ENCODE data around the gene NSL1.

The NSL1 gene

DNA sequence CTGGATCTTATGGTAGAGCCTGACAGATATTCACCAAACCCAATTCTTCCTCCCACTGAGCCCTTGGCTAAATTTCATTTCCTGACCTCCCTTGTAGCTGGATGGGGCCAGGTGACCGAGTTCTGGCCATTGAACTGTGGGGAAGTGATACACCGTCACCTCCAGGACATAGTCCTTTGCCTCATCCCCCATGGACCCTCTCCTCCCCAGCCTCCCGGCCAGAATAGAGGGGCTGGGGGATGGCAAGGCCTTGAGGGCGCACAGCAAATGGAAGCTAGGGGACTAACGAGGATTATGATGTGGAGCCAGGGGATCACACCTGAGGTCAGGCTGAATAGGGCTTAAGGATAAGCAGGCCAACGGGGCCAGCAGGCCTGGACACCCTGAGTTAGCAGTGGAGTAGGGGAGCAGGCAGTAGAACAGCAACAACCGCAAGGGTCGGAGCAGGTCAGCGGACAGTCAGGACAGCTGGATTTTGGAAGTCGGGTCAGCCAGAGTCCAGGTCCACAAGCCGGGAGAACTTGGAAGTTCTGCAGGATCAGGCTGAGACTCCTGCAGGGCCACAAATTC, 107.0 kb downstream of the NSL1 start:
- no peak overlapping the region for H3K27ac ChIP-seq
- TF ChIP-seq, protein P1, sequence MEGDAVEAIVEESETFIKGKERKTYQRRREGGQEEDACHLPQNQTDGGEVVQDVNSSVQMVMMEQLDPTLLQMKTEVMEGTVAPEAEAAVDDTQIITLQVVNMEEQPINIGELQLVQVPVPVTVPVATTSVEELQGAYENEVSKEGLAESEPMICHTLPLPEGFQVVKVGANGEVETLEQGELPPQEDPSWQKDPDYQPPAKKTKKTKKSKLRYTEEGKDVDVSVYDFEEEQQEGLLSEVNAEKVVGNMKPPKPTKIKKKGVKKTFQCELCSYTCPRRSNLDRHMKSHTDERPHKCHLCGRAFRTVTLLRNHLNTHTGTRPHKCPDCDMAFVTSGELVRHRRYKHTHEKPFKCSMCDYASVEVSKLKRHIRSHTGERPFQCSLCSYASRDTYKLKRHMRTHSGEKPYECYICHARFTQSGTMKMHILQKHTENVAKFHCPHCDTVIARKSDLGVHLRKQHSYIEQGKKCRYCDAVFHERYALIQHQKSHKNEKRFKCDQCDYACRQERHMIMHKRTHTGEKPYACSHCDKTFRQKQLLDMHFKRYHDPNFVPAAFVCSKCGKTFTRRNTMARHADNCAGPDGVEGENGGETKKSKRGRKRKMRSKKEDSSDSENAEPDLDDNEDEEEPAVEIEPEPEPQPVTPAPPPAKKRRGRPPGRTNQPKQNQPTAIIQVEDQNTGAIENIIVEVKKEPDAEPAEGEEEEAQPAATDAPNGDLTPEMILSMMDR (IDR thresholded peaks at IDR 0.05): no peak
- no peak for TF ChIP-seq ZFX (IDR thresholded peaks at IDR 0.05; ENCODE audit: borderline replicate concordance)

DNA sequence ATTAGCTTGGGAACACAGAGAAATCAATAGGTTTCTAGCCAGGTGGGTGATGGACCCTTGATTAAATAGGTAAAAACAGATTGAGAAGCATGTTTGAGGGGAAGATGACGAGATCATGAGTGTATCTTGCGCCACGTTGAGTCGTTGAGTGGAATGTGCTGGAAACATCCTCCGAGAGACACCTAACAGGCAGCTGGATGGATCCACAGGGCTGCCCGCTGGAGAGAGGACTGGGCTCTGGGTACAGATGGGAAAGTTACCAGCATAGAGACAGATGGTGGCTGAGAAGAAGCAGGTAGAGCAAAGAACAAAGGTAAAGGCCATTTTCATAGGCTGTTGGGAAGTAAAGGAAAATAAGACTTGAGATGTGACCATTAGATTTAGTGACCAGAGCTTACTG, 107.5 kb downstream of the NSL1 start:
- no peak overlapping the region for H3K27ac ChIP-seq
- TF ChIP-seq ZFX (IDR thresholded peaks at IDR 0.05; ENCODE audit: borderline replicate concordance): no peak
- TF ChIP-seq, protein P1 (IDR thresholded peaks at IDR 0.05): no peak

DNA sequence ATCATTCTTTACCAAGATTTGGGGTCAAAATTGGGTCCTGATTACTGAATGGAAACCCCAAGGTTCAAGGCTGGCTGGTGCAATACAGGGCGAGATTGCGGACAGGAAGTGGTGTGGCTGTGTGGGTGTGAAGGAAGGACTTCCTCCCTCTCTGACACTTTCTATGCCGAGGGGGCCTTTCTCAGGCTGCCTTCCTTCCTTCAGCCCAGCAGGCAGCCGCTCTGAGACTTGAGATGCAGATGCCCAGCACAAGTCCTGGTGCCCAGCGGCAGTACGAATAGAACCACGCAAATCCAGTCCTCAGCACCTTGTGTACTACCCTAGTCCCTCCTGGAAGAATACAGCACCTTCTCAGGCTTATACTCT, 108.2 kb downstream of the NSL1 start:
- no peak overlapping the region for H3K27ac ChIP-seq
- TF ChIP-seq, protein P1 (IDR thresholded peaks at IDR 0.05): no peak

DNA sequence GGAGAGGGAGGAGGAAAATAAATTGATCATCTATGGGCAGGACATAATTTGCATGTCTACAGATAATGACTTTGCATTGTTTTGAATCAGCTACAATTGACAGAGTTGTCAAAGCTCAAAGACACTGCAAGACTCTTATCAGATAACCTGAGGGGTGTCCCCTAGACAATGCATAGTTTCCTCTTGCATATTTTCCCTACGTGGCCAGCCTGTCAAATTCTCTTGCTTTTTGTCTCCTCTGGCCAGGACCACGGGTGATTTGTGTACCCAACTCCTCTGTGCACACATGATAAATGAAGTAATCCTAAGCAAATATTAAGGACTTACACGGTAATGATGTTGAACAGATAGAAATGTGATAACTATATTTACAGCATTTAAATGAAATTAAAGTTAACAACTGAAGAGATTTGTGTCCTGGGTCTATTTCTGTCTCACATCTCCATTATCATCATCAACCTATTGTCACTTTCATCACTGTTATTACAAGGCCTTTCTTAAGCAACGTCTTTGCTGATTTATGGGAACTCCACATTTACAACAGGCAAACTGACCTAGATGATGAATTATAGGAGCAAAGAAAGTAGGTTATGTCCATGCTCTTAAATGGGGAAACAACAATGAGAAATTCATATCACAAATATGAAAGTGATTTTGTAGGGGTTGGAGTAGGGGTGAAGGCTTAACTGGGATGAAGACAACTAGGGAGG, 110.7 kb downstream of the NSL1 start:
- TF ChIP-seq, protein P1 (IDR thresholded peaks at IDR 0.05): no peak
- no peak for TF ChIP-seq ZFX (IDR thresholded peaks at IDR 0.05; ENCODE audit: borderline replicate concordance)
- H3K27ac ChIP-seq: no peak overlapping the region

DNA sequence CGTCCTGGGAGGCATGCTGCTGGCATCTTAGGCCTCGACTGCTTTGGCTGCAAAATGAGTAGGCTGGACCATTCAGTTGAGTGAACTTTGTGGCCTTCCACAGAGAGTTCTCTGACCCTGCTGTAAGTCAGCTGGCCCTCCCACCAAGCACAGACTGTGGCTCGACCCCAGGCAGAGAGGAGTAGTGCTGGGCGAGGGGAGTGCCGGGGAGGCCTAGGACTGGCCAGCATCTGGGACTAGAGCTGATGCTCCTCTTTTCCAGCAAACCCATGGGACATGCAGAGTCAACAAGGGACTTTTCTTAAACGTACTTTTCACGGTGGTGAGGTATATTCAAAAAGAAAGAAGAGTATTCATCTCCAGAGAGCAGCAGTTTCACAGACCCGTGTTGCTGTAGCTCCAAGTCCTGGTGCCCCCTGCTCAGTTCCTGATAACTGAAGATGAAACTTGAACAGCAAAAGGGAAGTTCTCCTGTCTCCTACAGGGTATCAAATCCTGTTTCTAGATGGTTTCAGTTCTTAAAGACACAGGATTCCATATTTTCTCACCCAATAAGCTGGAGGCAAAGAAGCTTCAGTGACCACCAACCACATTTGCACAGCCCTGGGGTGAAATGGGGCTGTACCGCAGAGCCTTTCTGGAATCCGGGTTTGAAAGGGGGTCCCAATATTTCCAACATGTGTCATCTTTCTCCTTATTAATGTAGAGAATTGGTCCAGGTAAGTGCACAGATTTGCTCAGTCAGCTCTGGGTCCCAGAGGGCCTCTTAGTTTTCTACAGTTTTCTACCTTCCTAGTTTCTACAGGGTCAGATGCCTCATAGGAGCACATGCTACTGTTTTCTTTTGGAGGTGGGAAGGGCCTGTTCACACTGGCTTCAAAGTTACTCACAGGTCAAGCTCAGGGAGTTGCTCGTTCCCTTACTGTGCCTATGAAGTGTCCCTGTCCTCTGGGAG, 112.8 kb downstream of the NSL1 start:
- TF ChIP-seq, protein P1 (IDR thresholded peaks at IDR 0.05): no peak
- no peak for TF ChIP-seq ZFX (IDR thresholded peaks at IDR 0.05; ENCODE audit: borderline replicate concordance)
- no peak overlapping the region for H3K27ac ChIP-seq

DNA sequence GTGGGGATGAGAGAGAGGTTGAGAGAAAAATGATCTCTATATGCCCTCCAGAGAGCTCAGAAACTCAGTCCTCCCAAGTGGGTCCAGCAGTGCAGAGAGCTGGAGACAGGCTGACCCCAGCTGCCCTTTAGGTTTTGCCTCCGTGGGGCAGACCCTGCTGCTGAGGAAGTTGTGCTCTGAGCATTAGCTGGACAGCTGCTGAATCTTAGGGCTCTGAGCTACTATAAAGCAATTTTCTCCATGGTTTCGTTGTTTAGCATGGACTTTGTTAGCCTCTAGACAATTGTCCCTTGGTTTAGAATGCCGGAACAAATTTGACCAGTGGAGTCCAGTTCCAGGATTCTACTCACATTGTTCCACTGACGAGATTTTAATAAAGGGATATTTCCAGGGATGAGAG, 114.0 kb downstream of the NSL1 start:
- TF ChIP-seq, protein P1 (IDR thresholded peaks at IDR 0.05): no peak
- no peak for TF ChIP-seq ZFX (IDR thresholded peaks at IDR 0.05; ENCODE audit: borderline replicate concordance)
- no peak overlapping the region for H3K27ac ChIP-seq

Measured in 22Rv1 (cell line).